Activated B cell treated with CpG ODN at 0.5 μM for 24 hours (primary cell): ENCODE results near the gene SRGAP1. TPM values are rescaled to one million over a fixed set of nuclear protein-coding genes. Genes with fewer than 3 reads are reported as not detected.

ENCODE experiments used
- ATAC-seq: fragments of 200-7000 bp; cut with Tn5 transposase; one replicate; pipeline ENCODE4 v1.10.0; 2021; ENCODE audit warnings: low read depth, mild to moderate bottlenecking, moderate library complexity
- CTCF ChIA-PET: fragments of 350-600 bp; sonication (Branson Sonifier 250); formaldehyde crosslinking; loops from one replicate; lab custom pipeline; 2021; ENCODE audit warnings: antibody characterized with exemption; lab: Charles Lee
- POLR2A ChIA-PET: fragments of 350-600 bp; sonication (Branson Sonifier 250); formaldehyde crosslinking; loops from one replicate; lab custom pipeline; 2021; ENCODE audit warnings: antibody characterized with exemption; lab: Charles Lee
- DNase-seq: peaks from one replicate; pipeline ENCODE4 v3.0.0; 2022
- H3K27ac Mint-ChIP-seq: one replicate; pipeline ENCODE4 v1.8.0; 2020; ENCODE audit warnings: mixed read lengths
- H3K27me3 Mint-ChIP-seq: one replicate; pipeline ENCODE4 v1.8.0; 2021; ENCODE audit warnings: mixed read lengths
- H3K36me3 Mint-ChIP-seq: one replicate; pipeline ENCODE4 v1.8.0; 2021; ENCODE audit warnings: low read depth, mixed read lengths
- H3K4me1 Mint-ChIP-seq: one replicate; pipeline ENCODE4 v1.8.0; 2021; ENCODE audit warnings: mixed read lengths
- H3K4me3 Mint-ChIP-seq: one replicate; pipeline ENCODE4 v1.8.0; 2020; ENCODE audit warnings: mild to moderate bottlenecking, mixed read lengths
- H3K9me3 Mint-ChIP-seq: one replicate; pipeline ENCODE4 v1.8.0; 2020; ENCODE audit warnings: mixed read lengths
- CTCF ChIP-seq: fragments of 200-600 bp; IDR thresholded peaks from one replicate; pipeline ENCODE4 v1.8.0; 2022; ENCODE audit warnings: antibody characterized with exemption, mild to moderate bottlenecking
- intact Hi-C: fragments of 100-400 bp; cut with micrococcal nuclease; formaldehyde crosslinking; loops from one replicate; pipeline ENCODE4 v1.15.1; 2024
- total RNA-seq: library from RNA; stranded (reverse); gene quantifications from 2 replicates; pipeline ENCODE4 v1.2.3, GENCODE V29; 2022

Gene SRGAP1
- total RNA-seq, 1 donor from 2014 or later = 1.1 TPM

- Mint-ChIP-seq H3K27me3 (no peaks in the 10 kb centered on the region), H3K9me3 (no peaks in the 10 kb centered on the region), H3K27ac (no peak overlapping the region), H3K4me1 (no peaks in the 10 kb centered on the region), H3K36me3 (no peaks in the 10 kb centered on the region), H3K4me3 (no peak overlapping the region)
- intact Hi-C loops = no loop called here
- POLR2A ChIA-PET = no interaction called here
- CTCF ChIA-PET = no interaction called here
- no peak for TF ChIP-seq CTCF
- DNase-seq (no peak), ATAC-seq (no peak)
Measured at GRCh38 chr12:63922474-63922873, 78.0 kb downstream of the SRGAP1 start.

- no peaks in the 10 kb centered on the region for H3K27me3 Mint-ChIP-seq
- intact Hi-C loops = no loop called here
- no peak overlapping the region for H3K27ac Mint-ChIP-seq
- H3K4me3 Mint-ChIP-seq = no peak overlapping the region
- TF ChIP-seq CTCF = no peak
- H3K9me3 Mint-ChIP-seq = no peaks in the 10 kb centered on the region
- no peak for DNase-seq
- no peaks in the 10 kb centered on the region for H3K4me1 Mint-ChIP-seq
- ATAC-seq = no peak
- POLR2A ChIA-PET = no interaction called here
- no peaks in the 10 kb centered on the region for H3K36me3 Mint-ChIP-seq
- CTCF ChIA-PET = no interaction called here
Measured at GRCh38 chr12:63924781-63925180, 80.3 kb downstream of the SRGAP1 start.

GRCh38 chr12:63927511-63927910 is 83.0 kb downstream of the SRGAP1 start:
- intact Hi-C loops = no loop called here
- no peaks in the 10 kb centered on the region for H3K9me3 Mint-ChIP-seq
- POLR2A ChIA-PET = no interaction called here
- CTCF ChIA-PET = no interaction called here
- TF ChIP-seq CTCF = no peak
- DNase-seq = no peak
- no peak for ATAC-seq
- H3K27me3 Mint-ChIP-seq = peaks cover 4% of the 10 kb centered on the region
- H3K27ac Mint-ChIP-seq = no peak overlapping the region
- H3K36me3 Mint-ChIP-seq = no peaks in the 10 kb centered on the region
- no peaks in the 10 kb centered on the region for H3K4me1 Mint-ChIP-seq
- H3K4me3 Mint-ChIP-seq = no peak overlapping the region

GRCh38 chr12:63928305-63928704 is 83.8 kb downstream of the SRGAP1 start:
- DNase-seq (no peak), ATAC-seq (no peak)
- Mint-ChIP-seq H3K4me3 (no peak overlapping the region), H3K4me1 (no peaks in the 10 kb centered on the region), H3K27me3 (peaks cover 4% of the 10 kb centered on the region), H3K27ac (no peak overlapping the region), H3K9me3 (no peaks in the 10 kb centered on the region), H3K36me3 (no peaks in the 10 kb centered on the region)
- ChIA-PET CTCF (no interaction called here), POLR2A (no interaction called here)
- intact Hi-C loops = no loop called here
- TF ChIP-seq CTCF = no peak

GRCh38 chr12:63929426-63929825 is 84.9 kb downstream of the SRGAP1 start:
- H3K9me3 Mint-ChIP-seq = no peaks in the 10 kb centered on the region
- ChIA-PET POLR2A (no interaction called here), CTCF (no interaction called here)
- TF ChIP-seq CTCF = no peak
- H3K4me3 Mint-ChIP-seq = no peak overlapping the region
- no peaks in the 10 kb centered on the region for H3K4me1 Mint-ChIP-seq
- no peaks in the 10 kb centered on the region for H3K36me3 Mint-ChIP-seq
- H3K27me3 Mint-ChIP-seq = peaks cover 4% of the 10 kb centered on the region
- DNase-seq (no peak), ATAC-seq (no peak)
- intact Hi-C loops = no loop called here
- H3K27ac Mint-ChIP-seq = no peak overlapping the region
